Endothelial cell of umbilical vein (primary cell): ENCODE results near the gene RNASE13. TPM values are rescaled to one million over a fixed set of nuclear protein-coding genes. Genes with fewer than 3 reads are reported as not detected.
A peak's percentile ranks its signal among the peaks of the same experiment; 100 is the strongest.

Experiments used
- BruUV-seq: library from RNA; stranded (reverse); fragments of 400-500 nt; replicated peaks from 2 replicates; lab custom pipeline; 2021; lab: Mats Ljungman, UMichigan
- CTCF ChIA-PET: fragments of 300-600, 350-600 bp; sonication (Branson Sonifier 250); formaldehyde crosslinking; loops from one replicate; lab custom pipeline; 2021; ENCODE audit warnings: antibody characterized with exemption, inconsistent platforms; lab: Charles Lee
- POLR2A ChIA-PET: fragments of 300-600, 350-600 bp; sonication (Branson Sonifier 250); formaldehyde crosslinking; loops from one replicate; lab custom pipeline; 2021; ENCODE audit warnings: antibody characterized with exemption, inconsistent platforms; lab: Charles Lee
- DNase-seq: peaks from one replicate; pipeline ENCODE4 v3.0.0-alpha.2; 2011; ENCODE audit warnings: low read depth, low spot score
- FAIRE-seq: peaks from 2 replicates; lab custom pipeline; 2011; peaks lifted over from hg19 to GRCh38; lab: Jason Lieb, UNC
- H2AFZ ChIP-seq: 2 replicates; pipeline ENCODE4 v1.6.0; 2012; ENCODE audit warnings: low read depth, low read length, control low read depth, inconsistent platforms
- H3K27ac ChIP-seq: 2 replicates; pipeline ENCODE4 v1.5.1; 2011; ENCODE audit warnings: low read depth, mild to moderate bottlenecking, control low read depth, low read length, moderate library complexity; ENCODE audit not compliant: insufficient read depth
- H3K27me3 ChIP-seq, 2 experiments: 2 replicates each; pipeline versions ENCODE4 v1.6.0 to v1.6.1; 2011; ENCODE audit warnings: low read length in 2 of 2, mixed read lengths in 1 of 2; ENCODE audit not compliant: control insufficient read depth in 2 of 2, insufficient read depth in 2 of 2
- H3K36me3 ChIP-seq, 2 experiments: 2 replicates in 1 of 2; 3 replicates in 1 of 2; pipeline ENCODE4 v1.5.1; 2011; ENCODE audit warnings: low read length in 2 of 2, mild to moderate bottlenecking in 1 of 2, moderate library complexity in 1 of 2; ENCODE audit not compliant: control insufficient read depth in 2 of 2, insufficient read depth in 2 of 2; ENCODE audit errors: extremely low read depth in 1 of 2
- H3K4me1 ChIP-seq: 3 replicates; pipeline ENCODE4 v1.5.1; 2011; ENCODE audit warnings: mild to moderate bottlenecking, low read length; ENCODE audit not compliant: control insufficient read depth, insufficient read depth; ENCODE audit errors: extremely low read depth
- H3K4me2 ChIP-seq: 2 replicates; pipeline ENCODE4 v1.6.1; 2011; ENCODE audit warnings: low read length, control low read depth, mixed read lengths; ENCODE audit not compliant: insufficient read depth
- H3K4me3 ChIP-seq, 3 experiments: fragments of 200-600 bp in 1 of 3; sonication (generic), shearing (Covaris generic) in 1 of 3; replicated peaks in 1 of 3; 2 replicates each; pipeline ENCODE4 v1.5.1; 2011 to 2016; ENCODE audit warnings: control low read depth in 3 of 3, low read length in 3 of 3, mild to moderate bottlenecking in 2 of 3, inconsistent platforms in 1 of 3, low read depth in 1 of 3, moderate library complexity in 1 of 3; ENCODE audit not compliant: insufficient read depth in 1 of 3
- H3K79me2 ChIP-seq: 2 replicates; pipeline ENCODE4 v1.6.0; 2012; ENCODE audit warnings: low read length, inconsistent platforms; ENCODE audit not compliant: control insufficient read depth, insufficient read depth
- H3K9ac ChIP-seq: replicated peaks from 2 replicates; pipeline ENCODE3; 2011; ENCODE audit warnings: low read length, control low read depth; ENCODE audit not compliant: insufficient read depth; ENCODE audit errors: extremely low read depth
- H3K9me1 ChIP-seq: replicated peaks from 3 replicates; pipeline ENCODE4 v1.6.0; 2011; ENCODE audit warnings: mild to moderate bottlenecking, low read length; ENCODE audit not compliant: control insufficient read depth, insufficient read depth; ENCODE audit errors: extremely low read depth
- H3K9me3 ChIP-seq: replicated peaks from 2 replicates; pipeline ENCODE4 v1.5.1; 2012; ENCODE audit warnings: low read length, inconsistent platforms; ENCODE audit not compliant: control insufficient read depth, insufficient read depth
- H4K20me1 ChIP-seq: replicated peaks from 2 replicates; pipeline ENCODE3; 2011; ENCODE audit warnings: mild to moderate bottlenecking, low read length; ENCODE audit not compliant: control insufficient read depth, insufficient read depth; ENCODE audit errors: extremely low read depth
- EZH2 ChIP-seq: IDR thresholded peaks from 2 replicates; pipeline ENCODE4 v1.6.1; 2012; ENCODE audit warnings: borderline replicate concordance, low read depth, mild to moderate bottlenecking, moderate library complexity, low read length, inconsistent platforms; ENCODE audit not compliant: severe bottlenecking
- FOS ChIP-seq: IDR thresholded peaks from 2 replicates; pipeline ENCODE4 v1.6.1; 2011; ENCODE audit warnings: mild to moderate bottlenecking, low read length, moderate library complexity, borderline replicate concordance; ENCODE audit not compliant: insufficient read depth
- MAX ChIP-seq: IDR thresholded peaks from 2 replicates; pipeline ENCODE4 v1.6.1; 2011; ENCODE audit not compliant: insufficient read depth, insufficient read length
- MYC ChIP-seq: IDR thresholded peaks from one replicate; pipeline ENCODE4 v1.6.1; 2011; ENCODE audit warnings: mild to moderate bottlenecking, low read depth, low read length
- POLR2A ChIP-seq: IDR thresholded peaks from 2 replicates; pipeline ENCODE4 v1.6.1; 2012; ENCODE audit warnings: low read depth, mild to moderate bottlenecking, control low read depth, low read length
- dilution Hi-C: fragments of 300-500 bp; cut with MboI; formaldehyde crosslinking; loops from one replicate; pipeline ENCODE4 v1.15.0; 2019; ENCODE audit warnings: low sequenced_read_pairs; ENCODE audit not compliant: extremely low pct_ligation_motif_present
- intact Hi-C: fragments of 100-400 bp; cut with micrococcal nuclease; formaldehyde crosslinking; loops from one replicate; pipeline ENCODE4 v1.10.0; 2022
- polyA plus RNA-seq, 4 experiments: library from polyadenylated mRNA; depleted of rRNA in 3 of 4; stranded (reverse) in 3 of 4; unstranded in 1 of 4; fragments of >200 nt; gene quantifications; 2 replicates each; pipeline versions ENCODE4 v1.2.1 to v1.2.3, GENCODE V29; 2011 to 2012; ENCODE audit warnings: missing spikeins in 1 of 4
- total RNA-seq: library from RNA; stranded (reverse); gene quantifications from 2 replicates; pipeline ENCODE4 v1.2.3, GENCODE V29; 2021

RNASE13 gene
- total and polyA plus RNA-seq, 2 donors (not counting 3 experiments of a cell fraction or from before 2014, with no cell fraction given) = not detected

- Histone ChIP-seq H3K36me3 (no peaks in the 10 kb centered on the region), H3K9me1 (no peaks in the 10 kb centered on the region), H4K20me1 (no peaks in the 10 kb centered on the region), H3K79me2 (no peaks in the 10 kb centered on the region), H3K4me2 (no peak overlapping the region), H3K4me3 (peak overlapping the region in 1 of 3 experiments; percentile 22), H3K27me3 (peaks cover 43 to 60% of the 10 kb centered on the region in 2 experiments), H2AFZ (no peak overlapping the region), H3K9ac (no peak overlapping the region), H3K4me1 (no peaks in the 10 kb centered on the region), H3K9me3 (no peaks in the 10 kb centered on the region), H3K27ac (no peak overlapping the region)
- intact Hi-C loops = no loop called here
- no TSS peak for BruUV-seq
- DNase-seq (no peak), FAIRE-seq (no peak)
- ChIA-PET POLR2A (no interaction called here), CTCF (interaction anchor here (0.8 to 2.5 kb wide), 3 partner anchors 10 to 47 kb away, joined by 3 to 28 read pairs (median 13); no protein-coding TSS in a partner anchor)
- peak; percentile 90 for TF ChIP-seq EZH2
- no peak for TF ChIP-seq MYC
- dilution Hi-C loops = no loop called here
These were observed 9.0 kb downstream of the RNASE13 start for GRCh38 chr14:21025371-21026273.

- Histone ChIP-seq H3K9me3 (no peaks in the 10 kb centered on the region), H3K27me3 (peaks cover 43 to 59% of the 10 kb centered on the region in 2 experiments), H3K36me3 (no peaks in the 10 kb centered on the region), H3K9me1 (no peaks in the 10 kb centered on the region), H3K4me3 (peak within 1 kb of the TSS in 1 of 3 experiments; percentile 22), H3K79me2 (no peaks in the 10 kb centered on the region), H3K4me1 (no peaks in the 10 kb centered on the region), H3K27ac (no peak within 1 kb of the TSS), H2AFZ (no peak within 1 kb of the TSS), H4K20me1 (no peaks in the 10 kb centered on the region), H3K9ac (no peak within 1 kb of the TSS), H3K4me2 (no peak within 1 kb of the TSS)
- FAIRE-seq = no peak
- intact Hi-C loops (no loop called here), dilution Hi-C loops (no loop called here)
- CTCF ChIA-PET = interaction anchor here (2.5 kb wide), 1 partner anchor 10 kb away, joined by 28 read pairs; no protein-coding TSS in a partner anchor
- TF ChIP-seq FOS (no peak), MAX (no peak), POLR2A (no peak), EZH2 (peak; percentile 82)
- POLR2A ChIA-PET = no interaction called here
- no TSS peak for BruUV-seq
- DNase-seq = no peak
These were observed 9.8 kb downstream of the RNASE13 start, which contains the start of gene NDRG2 for GRCh38 chr14:21024585-21025370. Gene NDRG2, minus strand, starts transcription at chr14:21025061. Its CDS starts 1,746 bp downstream, at chr14:21023315.
